Measurements from ENCODE around the gene JSRP1. TPM values are rescaled to one million over a fixed set of nuclear protein-coding genes. Genes with fewer than 3 reads are reported as not detected.

Gene JSRP1
- total and polyA plus RNA-seq, 10 of the 15 experiments (the other 5 are each of a cell fraction or from before 2014, with no cell fraction given) = 0.41 to 0.91 (median 0.49) TPM; not detected in 7

GRCh38 chr19:2288818-2289713, 32.8 kb upstream of the JSRP1 start:
- peak overlapping the region; percentile 98 for H3K4me2 ChIP-seq (ENCODE audit: control insufficient read depth, insufficient read depth)

More at GRCh38 chr19:2288818-2289713, 32.8 kb upstream of the JSRP1 start:
- H3K27ac ChIP-seq (ENCODE audit: control insufficient read depth, insufficient read depth) = peak overlapping the region; percentile 74
- DNase-seq (ENCODE audit: low read depth, low spot score) (no peak), FAIRE-seq (no peak), ATAC-seq (peak; percentile 45)
- no peaks in the 10 kb centered on the region; the same call in 1 of the 2 replicates for H3K79me2 ChIP-seq (ENCODE audit: control insufficient read depth, insufficient read depth, low read length)
- H3K36me3 ChIP-seq (ENCODE audit: control insufficient read depth in 2 of 2, insufficient read depth in 2 of 2, low read length in 1 of 2) = no peaks in the 10 kb centered on the region
- no peaks in the 10 kb centered on the region for H4K20me1 ChIP-seq (ENCODE audit: control insufficient read depth, insufficient read depth)
- 17% methylated on average over 27 of the region's 28 CpGs for WGBS (ENCODE audit: insufficient coverage, insufficient replicate concordance, low lambda C conversion rate, missing lambda C conversion rate)
- ChIA-PET SMC1A (ENCODE audit: uncharacterized antibody, unreplicated experiment) (interaction anchor here (0.9 to 2.9 kb wide), 6 partner anchors 14 to 117 kb away, joined by 3 to 11 read pairs (median 6); no protein-coding TSS in a partner anchor), POLR2A (interaction anchor here (0.5 to 1.5 kb wide), 7 partner anchors 17 to 197 kb away, joined by 3 to 8 read pairs (median 4); partner anchors contain the start of genes LSM7 and SPPL2B), CTCF (interaction anchor here (0.6 to 2.5 kb wide), 8 partner anchors 15 to 348 kb away, joined by 3 to 13 read pairs (median 4); no protein-coding TSS in a partner anchor), RAD21 (ENCODE audit: unreplicated experiment) (interaction anchor here (0.6 to 1.7 kb wide), 13 partner anchors 8 to 392 kb away, joined by 3 to 10 read pairs (median 4); partner anchors contain the start of genes LSM7 and SPPL2B)
- peak overlapping the region; percentile 35 for H3K9ac ChIP-seq (ENCODE audit: control insufficient read depth, insufficient read depth, low read length)
- peak overlapping the region; percentile 65 for H3K4me3 ChIP-seq
- peak overlapping the region; percentile 32 for H2AFZ ChIP-seq (ENCODE audit: control insufficient read depth, low read depth, low read length)
- TF ChIP-seq POLR2AphosphoS5 (IDR thresholded peaks at IDR 0.05; ENCODE audit: low read length) (peak; percentile 64), NR2F1 (conservative IDR thresholded peaks at IDR 0.05) (peak; percentile 19; the same call in 1 of the 2 replicates), BACH1 (IDR thresholded peaks at IDR 0.05; ENCODE audit: borderline replicate concordance) (peak; percentile 60), BHLHE40 (IDR thresholded peaks at IDR 0.05; ENCODE audit: borderline replicate concordance in 1 of 2, low read depth in 2 of 2, low read length in 1 of 2) (peak in 1 of 2 experiments; percentile 36; a peak in 1 of 4 replicates), PAX5 (IDR thresholded peaks at IDR 0.05; ENCODE audit: borderline replicate concordance, low read depth, low read length) (no peak), HDGF (IDR thresholded peaks at IDR 0.05) (peak; percentile 86), CHD2 (IDR thresholded peaks at IDR 0.05; ENCODE audit: borderline replicate concordance, low read depth, low read length) (0 out of 2 replicates have a peak, but pooled peaks have one; percentile 4), CEBPB (IDR thresholded peaks at IDR 0.05; ENCODE audit: borderline replicate concordance in 1 of 2, low read depth in 2 of 2, low read length in 2 of 2) (no peak), ZNF274 (IDR thresholded peaks at IDR 0.05; ENCODE audit: insufficient read depth, insufficient read length) (no peak), RELB (IDR thresholded peaks at IDR 0.05; ENCODE audit: low read depth) (peak; percentile 72), SMC3 (IDR thresholded peaks at IDR 0.05; ENCODE audit: borderline replicate concordance, low read length) (no peak), LARP7 (IDR thresholded peaks at IDR 0.05) (0 out of 2 replicates have a peak, but pooled peaks have one; percentile 28)
- in situ Hi-C loops (cut with MboI) (no loop called here), intact Hi-C loops (cut with micrococcal nuclease; ENCODE audit: unreplicated experiment) (loop anchor here (1.0 kb wide), 1 partner anchor 39 kb away; the partner anchor contains the start of genes LSM7 and SPPL2B)
- no peaks in the 10 kb centered on the region for H3K27me3 ChIP-seq (replicated peaks in 1 of 2; ENCODE audit: control insufficient read depth in 2 of 2, insufficient read depth in 2 of 2, low read length in 1 of 2)
- H3K9me3 ChIP-seq (replicated peaks; ENCODE audit: control insufficient read depth, insufficient read depth, low read length) = no peaks in the 10 kb centered on the region
- peaks cover 30% of the 10 kb centered on the region for H3K4me1 ChIP-seq (ENCODE audit: control insufficient read depth, insufficient read depth, low read length)
- BruUV-seq (replicated peaks) = no TSS peak

All from GM12878 (cell line).